SHP77 treated with DMSO at 0.1 percent for 48 hours (cell line): ENCODE results near the gene INS.
"Not testable (repeated sequence)": the region's sequence is repeated elsewhere in the genome, so short reads cannot be mapped to it uniquely, and the experiment has no call there.

ENCODE experiments used
- DNase-seq: peaks from one replicate; lab custom pipeline; 2025; lab: John Stamatoyannopoulos, UW

Gene INS

DNA sequence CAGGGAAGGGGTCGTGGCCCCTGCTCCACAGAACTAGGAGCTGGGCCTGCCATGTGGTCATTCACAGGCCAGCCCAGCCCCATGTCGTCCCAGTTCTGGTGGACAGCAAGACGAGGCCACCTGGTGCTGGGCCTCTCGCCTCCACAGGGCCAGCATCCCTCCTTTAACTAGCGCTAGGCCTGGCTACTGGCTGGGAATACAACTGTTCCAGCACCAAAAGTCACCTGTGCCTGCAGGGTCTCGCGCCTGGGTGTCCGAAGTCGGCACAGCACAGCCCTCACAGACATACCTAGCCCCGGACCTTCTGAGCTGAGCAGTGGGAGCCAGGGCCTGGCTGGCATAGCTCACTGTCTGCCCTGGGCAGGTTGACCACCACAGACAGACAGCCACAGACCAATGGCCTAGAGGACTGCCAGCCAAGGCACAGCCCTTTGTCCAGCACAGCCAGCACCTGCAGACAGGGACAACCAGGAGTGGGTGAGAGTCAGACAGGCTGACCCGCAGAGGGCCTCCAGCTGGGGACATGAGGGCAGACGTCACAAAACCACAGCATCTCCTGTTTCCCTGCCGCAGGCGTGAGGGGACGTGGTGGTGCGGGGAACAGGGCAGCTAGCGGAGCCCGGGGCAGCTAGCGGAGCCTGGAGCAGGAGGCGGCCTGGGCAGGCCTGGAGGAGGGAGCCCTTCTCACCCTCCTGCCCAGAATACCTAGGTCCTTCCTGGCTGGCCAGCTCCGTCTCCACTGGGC lies 37.8 kb upstream of the INS start:
- DNase-seq: no peak

DNA sequence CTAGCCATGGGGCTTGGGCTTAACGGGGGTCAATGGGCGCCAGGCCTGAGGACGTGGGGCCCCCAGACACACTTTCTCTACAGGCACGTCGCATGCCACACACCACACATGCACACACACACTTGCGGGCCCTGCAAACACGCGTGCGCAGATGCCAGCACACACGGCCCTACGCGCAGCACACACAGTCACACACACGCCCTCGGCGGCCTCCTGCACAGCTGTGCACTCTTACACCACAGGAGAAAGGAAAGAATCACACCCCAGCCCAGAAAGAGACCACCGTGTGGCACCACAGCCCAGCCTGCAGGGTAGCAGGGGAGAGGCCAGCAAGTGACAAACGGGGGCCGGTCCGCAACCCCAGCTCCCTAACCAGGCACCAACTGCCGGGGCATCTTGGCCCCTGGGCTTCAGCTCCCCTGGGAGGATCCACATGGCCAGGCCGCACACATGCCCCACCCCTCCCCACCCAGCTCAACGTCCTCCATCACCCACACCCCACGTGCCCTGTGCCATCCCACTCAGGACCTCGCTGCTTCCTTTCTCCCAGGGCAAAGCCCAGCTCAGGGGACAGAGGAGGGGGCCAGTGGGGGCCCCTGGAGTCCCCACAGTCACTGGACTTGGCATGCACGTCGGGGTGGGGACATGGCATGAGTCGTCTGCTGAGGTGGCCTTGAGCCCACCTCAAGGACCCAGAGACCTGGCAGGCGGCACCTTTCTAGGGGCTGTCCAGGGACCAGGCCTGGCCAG lies 36.9 kb upstream of the INS start:
- no peak for DNase-seq

DNA sequence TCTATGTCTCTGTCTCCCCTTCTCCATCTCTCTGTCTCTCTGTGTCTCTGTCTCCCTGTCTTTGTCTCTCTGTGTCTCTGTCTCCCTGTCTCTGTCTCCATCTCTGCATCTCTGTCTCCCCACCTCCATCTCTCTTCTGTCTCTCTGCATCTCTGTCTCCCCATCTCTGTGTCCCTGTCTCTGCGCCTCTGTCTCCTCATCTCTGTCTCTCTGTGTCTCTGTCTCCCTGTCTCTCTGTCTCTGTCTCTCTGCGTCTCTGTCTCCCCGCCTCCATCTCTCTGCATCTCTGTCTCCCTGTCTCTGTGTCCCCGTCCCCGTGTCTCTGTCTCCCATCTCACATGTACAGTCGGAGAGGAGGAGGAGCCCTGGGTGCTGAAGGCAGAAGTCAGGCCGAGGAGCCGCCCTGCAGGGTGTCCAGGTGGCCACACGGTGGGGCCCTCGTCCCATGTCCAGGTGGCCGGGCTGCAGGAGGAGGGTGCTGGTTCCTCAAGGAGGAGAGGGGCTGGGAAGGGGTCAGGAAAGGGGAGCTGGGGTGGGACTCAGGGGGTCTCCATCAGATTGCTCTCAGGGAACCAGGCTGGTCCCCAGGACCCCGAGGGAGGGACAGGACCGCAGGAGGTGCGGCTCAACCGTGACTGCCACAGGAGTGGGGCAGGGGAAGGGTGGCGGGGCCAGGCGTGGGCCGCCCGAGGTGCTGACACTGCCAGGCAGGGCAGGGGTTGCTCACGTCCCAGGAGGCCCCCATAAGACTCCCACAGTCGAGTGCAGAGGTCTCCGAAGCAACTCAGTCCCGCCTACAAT lies 36.2 kb upstream of the INS start:
- DNase-seq: peak; percentile 10

DNA sequence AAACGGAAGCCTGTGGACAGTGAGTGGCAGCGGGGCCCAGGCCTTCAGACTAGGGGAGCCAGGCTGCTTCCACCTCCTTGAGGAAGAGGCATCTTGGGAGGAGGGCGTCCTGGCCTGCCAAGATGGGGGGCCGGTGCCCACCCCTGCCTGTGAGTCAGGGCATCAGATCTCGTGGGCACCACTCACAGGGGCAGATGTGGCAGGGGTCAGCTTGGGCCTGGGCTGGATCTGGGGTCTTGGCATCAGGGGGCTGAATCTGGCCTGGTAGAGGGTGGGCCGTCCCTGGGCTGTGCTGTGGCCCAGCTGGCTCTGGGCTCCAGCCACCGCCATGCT lies 34.7 kb upstream of the INS start:
- DNase-seq: no peak

DNA sequence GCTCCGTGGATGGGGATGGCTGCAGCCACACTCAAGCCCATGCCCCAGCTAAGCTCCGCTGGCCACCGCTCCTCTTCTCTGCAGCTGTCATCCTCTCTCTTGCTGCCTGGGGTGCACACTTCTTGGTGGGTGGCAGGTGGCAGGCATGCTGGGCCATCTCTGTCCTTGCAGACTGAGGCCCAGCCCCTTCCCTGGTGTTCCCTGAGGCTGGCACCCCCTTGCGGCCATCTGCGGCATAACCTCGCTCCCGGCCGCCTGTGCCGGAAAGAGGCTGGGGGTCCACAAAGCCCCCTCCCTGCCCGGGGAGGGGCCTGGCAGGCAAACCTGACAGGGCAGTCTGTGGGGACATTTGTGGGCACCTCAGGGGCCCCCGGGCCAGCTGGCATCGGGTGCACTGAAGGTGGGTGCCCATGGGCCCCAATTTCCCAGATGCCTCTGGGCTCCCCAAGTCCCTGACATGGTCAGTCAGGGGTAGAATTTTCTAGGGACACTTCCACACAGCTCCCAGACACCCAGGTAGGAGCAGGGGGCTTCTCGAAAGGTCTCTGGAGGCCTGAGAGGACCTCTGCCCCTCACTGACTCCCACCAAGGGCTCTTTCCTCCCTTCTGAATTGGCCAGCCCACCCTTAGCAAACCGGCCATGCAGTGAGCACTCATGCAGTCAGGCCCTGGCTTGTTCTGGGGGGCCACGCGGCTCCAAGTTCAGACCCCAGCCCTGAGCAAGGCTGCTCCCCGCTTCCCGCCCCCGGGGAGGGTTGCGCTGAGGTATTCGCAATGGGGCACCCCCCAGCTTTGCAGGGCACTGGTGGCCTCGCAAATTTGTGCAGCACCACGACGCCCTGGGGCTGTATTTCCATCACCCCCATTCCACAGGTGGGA lies 34.1 kb upstream of the INS start:
- no peak for DNase-seq

DNA sequence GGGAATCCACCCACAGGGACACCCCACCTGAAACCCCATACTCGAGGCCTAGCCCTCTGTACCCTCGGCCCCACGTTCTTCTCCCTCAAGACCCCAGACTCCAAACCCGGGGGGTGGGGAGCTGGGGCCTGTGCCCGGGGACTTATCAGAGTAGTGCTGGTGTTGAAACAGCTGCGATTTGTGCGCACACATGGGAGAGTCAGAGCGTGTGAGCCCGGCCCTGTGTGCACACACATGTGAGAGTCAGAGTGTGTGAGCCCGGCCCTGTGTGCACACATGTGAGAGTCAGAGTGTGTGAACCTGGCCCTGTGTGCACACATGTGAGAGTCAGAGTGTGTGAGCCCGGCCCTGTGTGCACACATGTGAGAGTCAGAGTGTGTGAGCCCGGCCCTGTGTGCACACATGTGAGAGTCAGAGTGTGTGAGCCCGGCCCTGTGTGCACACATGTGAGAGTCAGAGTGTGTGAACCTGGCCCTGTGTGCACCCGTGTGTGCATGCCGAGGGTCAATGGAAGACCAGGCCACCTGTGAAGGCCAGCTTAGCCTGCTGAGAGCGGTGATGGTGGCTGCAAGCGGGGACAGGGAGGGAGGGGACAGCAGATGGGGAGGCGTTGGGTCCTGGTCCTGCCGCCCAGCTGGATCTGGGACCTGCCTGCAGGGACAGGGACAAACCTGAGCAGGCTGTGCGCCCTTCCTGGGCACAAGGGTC lies 33.0 kb upstream of the INS start:
- DNase-seq: not testable (repeated sequence)

DNA sequence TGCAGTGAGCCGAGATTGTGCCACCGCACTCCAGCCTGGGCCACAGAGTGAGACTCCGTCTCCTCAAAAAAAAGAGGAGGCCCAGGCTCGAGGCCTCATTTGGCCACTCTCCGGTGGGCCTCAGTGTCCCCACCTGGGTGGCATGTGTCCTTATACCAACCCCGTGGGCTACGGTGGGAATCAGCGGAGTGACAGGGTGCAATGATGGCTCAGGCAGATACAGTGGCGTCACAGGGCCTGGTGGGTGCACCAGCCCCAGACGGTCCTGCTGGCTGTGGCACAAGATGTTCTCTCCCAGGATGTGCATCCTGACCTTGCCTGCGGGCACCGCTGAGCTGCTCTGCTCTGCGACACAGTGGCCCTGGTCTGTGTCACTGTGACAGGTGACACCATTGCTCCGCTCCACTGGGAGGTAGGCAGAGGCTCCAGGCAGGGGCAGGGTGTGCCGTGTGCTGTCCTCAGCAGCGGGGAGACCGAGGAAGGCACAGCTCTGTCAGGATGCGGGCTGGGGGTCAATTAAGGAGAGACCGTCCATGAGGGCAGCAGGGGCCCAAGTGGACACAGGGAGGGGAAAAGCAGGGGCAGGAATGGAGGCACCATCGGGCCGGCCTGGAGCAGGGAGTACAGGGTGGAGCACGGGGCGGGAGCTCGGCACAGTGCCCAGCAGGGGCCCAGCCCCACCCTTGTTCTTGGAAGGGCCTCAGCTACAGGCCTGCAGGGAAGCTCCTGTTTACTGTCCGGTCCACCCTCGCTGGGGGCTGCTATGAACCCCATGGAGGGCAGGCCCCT lies 32.3 kb upstream of the INS start:
- no peak for DNase-seq

DNA sequence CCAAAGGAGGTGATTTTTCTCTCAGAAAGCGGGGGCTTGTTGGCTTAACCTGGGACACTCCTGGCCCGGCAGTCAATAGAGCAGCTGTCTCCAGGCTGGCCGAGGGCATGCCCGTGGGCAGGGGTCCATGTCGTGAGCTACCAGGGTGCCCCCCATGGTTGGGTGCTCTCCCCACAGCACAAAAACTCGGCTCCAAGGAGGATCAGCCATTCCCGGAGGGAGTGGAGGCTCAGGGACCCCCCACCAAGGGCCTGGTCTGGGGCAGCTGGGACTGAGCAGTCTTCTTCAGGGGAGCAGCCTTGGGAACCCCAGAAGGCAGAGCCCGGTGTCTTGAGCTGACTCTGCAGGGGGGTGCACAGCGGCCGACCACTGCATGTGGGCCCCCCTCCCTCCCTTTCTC lies 31.4 kb upstream of the INS start:
- no peak for DNase-seq

DNA sequence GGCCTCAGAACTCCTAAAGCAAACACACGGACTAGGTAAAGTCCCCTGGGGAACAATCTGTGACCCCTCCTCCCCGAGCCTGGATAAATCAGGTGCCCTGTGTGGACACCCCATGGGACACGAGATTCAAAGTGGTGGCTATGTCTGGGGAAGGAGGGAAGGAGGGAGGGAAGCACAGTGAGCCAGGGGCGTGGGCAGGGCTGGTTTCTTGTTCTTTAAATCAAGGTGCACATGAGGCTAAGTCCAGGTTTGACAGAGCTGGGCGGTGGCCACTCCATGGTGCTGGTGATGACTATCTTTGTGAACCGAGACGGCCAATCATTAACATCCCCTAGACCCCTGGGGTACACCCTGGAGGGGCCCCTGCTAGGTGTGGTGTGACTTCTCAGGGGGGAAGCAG lies 30.9 kb upstream of the INS start:
- DNase-seq: no peak

DNA sequence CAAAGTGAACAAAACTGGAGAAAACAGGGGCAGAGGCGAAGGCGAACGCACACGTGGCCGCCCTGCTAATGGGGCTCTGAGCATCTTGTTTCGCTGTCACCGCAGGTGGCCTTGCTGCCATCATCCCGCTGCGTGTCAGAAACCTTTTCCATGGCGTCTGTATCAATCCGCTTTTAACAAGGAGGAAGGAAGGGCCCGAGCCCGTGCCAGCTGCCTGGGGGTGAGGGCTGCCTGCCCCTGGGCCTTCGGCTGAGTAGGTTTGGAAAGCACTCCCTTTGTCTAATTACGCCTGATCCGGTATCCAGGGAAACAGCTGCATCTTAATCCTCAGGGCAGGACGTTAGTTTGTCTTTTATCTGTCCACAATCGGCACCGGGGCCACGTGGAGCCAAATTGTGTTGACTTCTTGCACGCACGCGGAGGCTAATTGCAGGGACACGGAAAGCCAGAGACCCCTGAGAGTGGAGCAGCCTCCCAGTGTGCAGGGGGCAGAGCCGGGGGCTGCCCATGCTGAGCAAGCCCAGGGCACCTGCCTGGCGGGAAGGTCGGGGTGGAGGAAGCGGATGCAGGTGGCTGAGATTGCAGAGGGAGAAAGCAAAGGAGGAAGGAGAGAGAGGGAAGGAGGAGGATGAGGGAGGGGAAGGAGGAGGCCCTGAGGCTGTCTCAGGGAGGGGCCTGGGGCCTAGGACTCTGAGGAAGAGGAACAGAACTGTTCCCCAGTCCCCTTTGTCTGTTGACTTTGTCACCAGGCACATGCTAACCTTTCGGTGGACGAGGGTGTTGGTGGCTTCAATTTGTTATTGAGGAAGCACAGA lies 29.9 kb upstream of the INS start:
- DNase-seq: no peak

DNA sequence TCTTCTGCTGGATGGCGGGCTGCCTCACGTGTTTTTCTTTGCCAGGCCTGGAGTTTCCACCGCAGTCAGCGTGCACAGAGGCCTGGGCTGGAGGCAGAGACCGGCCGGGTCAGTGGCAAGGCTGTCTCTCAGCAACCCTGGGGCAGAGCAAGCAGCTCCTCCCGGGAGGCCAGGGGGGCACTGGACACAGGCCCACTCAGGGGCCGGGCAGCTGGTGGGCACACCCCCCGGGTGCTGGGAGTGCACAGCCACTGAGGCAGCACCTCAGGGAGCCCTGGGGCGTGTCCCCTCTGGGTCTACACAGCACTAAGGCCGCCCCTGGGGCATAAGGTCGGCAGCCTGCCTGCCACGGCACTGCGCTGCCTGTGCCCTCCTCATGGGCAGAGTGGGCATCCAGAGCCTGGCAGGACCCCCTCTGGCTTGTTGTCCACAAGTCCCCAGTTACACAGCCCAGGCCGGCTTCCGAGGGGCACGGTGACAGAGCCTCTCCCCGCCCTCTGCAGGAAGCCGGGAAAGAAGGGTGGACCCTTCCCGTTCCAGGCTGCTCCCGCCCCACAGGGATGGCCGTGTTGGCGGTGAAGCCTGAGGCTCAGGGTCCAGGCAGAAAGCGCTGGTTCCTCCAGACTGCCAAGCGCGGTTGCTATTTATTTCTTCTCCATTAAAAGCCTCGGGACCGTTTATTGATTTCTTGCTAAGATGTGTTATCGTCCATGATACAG lies 29.1 kb upstream of the INS start:
- no peak for DNase-seq

DNA sequence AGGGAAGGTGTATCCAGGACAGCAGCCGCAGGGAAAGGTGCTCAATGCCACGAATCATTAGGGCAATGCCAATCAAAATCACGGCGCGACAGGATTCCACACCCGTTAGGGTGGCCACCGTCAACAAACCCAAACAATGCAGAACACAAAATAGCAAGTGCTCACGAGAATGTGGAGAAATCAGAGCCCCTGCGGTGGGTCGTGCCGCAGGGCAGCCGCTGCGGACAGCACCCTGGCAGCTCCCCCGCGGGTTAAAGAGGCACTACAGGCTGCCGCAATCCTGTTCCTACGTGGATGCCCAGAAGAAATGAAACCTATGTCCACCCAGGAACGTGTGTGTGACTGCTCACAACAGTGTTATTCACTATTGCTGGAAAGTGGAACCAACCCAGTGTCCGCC lies 27.7 kb upstream of the INS start:
- DNase-seq: no peak

DNA sequence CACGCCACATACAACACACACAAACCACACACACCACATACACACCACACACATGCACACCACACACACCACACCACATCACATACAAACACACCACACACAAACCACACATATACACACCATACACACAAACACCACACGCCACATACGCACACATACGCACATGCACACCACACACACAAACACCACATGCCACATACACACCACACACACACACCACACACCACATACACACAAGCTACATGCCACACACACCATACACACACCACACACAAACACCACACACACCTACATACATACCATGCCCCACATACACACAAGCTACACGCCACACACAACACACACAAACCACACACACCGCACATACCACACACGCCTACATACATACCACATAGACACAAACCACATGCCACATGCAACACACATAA lies 26.3 kb upstream of the INS start:
- DNase-seq: no peak

DNA sequence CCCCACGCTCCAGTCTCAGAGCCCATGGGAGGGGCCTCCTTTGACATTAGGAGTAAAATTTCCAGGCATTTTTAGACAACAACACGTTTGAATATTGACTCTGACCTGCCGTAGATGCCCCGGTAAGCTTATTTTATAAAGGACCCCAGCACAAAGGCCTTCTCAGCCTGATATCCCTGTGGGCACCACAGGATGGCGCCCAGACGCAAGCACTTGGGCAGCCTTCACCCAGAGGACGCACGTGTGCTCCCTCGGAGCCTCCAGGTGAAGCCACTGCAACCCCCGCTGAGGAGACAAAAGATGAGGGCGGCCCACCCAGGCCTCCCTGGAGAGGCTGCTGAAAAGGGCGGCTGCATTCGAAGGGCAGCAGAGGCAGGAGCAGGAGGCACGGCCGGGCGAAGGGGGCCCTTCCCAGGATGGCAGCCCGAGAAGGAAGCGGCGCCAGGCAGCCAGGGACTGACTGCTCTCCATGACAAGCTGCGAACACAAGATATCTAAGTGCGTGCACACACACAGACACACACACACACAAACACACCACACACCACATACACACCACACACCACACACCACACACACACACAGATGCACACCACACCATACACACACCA lies 25.8 kb upstream of the INS start:
- no peak for DNase-seq

DNA sequence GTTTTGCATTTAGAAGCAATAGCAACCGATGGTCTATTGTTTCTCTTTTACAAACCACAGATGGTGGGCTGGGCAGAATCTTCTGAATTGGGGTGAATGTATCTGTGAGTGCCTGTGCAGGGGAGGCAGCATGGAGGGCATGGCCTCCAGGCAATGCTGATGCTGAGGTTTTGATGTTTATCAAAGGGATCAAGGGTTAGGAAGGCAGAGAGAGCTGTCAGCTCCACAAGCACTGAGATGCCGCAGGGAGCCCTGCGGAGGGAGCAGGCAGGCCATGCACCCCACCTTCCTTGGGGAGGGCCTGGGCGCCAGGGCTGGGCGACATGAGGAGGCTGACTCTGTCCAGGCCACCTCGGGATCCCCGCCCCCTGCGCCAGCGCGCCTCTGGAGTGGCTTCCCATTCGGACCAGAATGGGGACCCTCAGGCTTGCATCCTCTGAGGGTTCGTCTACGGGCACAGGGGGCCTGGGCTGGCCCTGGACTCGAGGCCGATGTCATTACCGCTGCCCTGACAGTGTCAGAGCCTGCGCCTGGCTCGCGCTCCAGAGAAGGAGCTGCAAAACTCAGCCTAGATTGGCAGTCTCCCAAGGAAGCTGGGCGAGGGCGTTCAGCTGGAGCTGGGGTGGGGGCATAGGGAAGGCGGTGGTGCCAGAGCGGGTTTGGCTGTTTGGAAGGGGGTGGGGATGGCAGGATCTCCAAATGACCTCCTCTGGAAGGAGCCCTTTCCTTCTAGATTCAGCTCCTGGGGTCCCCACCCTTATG lies 24.5 kb upstream of the INS start:
- no peak for DNase-seq

DNA sequence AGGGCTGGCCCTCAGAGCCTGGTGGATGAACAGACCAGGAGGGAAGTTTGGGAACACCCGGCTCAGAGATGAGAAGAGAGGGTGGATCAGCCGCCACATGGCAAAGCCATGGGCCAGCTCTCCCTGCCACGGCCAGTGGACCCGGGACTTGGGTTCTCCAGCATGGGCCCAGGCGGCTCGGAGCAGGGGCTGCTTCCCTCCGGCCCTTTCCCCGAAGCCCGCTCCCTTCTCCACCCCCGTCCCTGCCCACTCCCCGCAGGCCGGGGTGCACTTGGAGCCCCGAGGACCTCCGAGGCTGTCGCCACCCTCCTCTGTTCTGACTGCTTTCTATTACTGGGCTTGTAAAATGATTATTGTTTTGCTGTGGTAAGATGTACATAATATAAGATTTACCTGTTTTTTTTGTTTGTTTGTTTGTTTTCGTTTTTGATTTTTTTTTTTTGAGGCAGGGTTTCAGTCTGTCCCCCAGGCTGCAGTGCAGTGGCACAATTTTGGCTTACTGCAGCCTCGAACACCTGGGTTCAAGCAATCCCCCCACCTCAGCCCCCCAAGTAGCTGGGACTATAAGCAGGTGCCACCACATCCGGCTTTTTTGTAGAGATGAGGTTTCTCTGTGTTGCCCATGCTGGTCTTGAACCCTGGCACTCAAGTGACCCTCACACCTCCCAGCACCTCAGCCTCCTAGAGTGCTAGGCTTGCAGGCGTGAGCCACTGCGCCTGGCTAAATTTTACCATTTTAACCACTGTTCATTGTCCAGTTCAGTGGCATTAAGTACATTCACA lies 21.9 kb upstream of the INS start:
- no peak for DNase-seq

DNA sequence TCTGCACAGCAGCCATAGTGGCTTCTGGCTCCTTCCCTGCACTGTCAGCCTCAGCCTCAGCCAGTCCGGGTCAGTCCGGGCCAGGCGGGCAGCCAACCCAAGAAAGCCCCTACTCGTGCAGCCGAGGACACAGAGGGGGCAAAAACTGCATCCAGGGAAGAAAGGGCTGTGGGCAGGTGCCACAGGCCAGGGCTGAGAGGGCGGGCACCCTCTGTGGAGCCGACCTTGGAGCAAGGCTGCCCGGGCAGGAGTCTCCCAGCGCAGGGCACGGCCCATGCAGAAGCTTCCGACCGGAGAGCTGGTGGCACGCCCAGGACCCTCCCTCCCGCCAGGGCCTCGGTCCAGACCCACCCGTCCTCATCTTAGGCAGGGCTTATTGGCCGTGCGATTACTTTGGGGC lies 21.1 kb upstream of the INS start:
- DNase-seq: no peak
